Right ventricle myocardium inferior (tissue), 1 donor: ENCODE data around the gene GCK. TPM values are rescaled to one million over a fixed set of nuclear protein-coding genes. Genes with fewer than 3 reads are reported as not detected.

ENCODE experiments used
- ATAC-seq: fragments of 200-7000 bp; cut with Tn5 transposase; one replicate; pipeline ENCODE4 v1.9.1; 2020; ENCODE audit warnings: mild to moderate bottlenecking, moderate library complexity
- DNase-seq: peaks from one replicate; pipeline ENCODE4 v3.0.0; 2021; ENCODE audit errors: missing footprints
- intact Hi-C: fragments of 100-400 bp; cut with DNase I; formaldehyde crosslinking; loops from one replicate; pipeline ENCODE4 v1.11.0; 2022
- total RNA-seq: library from RNA; stranded (reverse); fragmentation: NEBNext Ultra II Directional; extraction: Animal tissue kit (Norgen Biotek cat#: 25700); gene quantifications from one replicate; pipeline ENCODE4 v1.2.1, GENCODE V29; 2021
- donor health status: DM: no; HTN: yes; CAD: no; lungs with severe emphysema.

GCK gene
- total RNA-seq, 1 donor from 2014 or later: 1.8 TPM

DNA sequence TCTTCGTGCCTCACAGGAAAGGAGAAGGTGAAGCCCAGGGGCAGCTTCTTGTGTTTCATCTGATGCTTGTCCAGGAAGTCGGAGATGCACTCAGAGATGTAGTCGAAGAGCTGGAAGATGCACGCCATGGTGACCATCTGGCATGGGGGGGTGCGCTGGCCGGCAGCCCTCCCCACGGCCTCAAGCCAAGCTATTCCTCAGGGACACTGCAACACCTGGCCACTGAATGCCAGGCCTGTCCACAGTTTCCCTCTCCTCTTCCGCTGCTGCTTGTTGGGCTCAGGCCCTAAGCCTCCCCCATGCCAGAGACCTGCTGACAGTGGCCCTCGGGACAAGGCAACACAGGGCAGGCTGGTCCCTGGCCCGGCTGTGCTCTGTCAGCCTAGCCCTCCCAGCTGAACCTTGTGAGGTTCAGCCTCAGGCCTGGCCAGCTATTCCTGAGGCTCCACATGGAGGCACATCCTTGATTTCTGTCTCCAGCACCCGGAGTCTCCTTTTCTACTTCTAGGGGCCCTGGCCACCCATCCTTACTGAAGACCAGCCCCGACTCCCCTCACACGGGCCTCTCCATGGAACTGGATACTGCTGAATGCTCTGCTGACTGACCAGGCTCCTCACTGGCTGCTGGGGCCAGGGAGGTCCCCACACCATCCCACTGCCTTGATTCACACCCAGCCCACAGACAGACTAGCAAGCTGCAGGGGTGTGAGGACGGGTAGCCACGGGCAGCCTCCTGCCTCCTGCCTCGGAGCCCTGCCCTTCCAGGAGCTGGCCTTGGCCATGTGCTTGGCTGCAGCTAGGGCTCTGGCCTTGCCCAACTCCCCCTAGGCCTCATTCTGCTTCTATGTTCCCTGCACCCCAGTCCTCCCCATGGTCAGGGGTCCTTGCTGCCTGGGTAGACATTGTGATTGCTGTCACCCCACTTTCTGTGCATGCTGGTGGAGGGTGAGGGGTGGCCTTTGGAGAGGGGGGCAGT lies 38.0 kb downstream of the GCK start:
- DNase-seq: no peak
- intact Hi-C loops: no loop called here

DNA sequence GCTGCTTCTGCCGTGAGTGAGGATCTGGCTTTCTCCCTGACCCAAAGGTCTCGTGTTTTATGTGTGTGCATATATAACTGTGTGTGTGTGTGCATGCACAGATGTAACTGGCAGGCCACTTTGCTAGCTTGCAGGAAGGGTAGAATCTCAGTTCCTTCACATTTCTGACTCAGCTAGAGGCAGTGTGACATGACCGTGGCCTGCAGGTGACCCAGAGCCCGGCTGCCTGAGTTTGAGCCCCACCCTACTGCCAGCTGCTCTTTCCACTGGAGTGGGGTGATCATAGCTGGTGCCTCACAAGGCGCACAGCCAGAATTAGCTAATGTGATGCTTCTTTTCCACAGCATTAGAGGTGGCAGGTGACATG lies 38.8 kb downstream of the GCK start:
- no peak for DNase-seq

More for the DNA sequence above, 38.0 kb downstream of the GCK start:
- ATAC-seq: no peak

DNA sequence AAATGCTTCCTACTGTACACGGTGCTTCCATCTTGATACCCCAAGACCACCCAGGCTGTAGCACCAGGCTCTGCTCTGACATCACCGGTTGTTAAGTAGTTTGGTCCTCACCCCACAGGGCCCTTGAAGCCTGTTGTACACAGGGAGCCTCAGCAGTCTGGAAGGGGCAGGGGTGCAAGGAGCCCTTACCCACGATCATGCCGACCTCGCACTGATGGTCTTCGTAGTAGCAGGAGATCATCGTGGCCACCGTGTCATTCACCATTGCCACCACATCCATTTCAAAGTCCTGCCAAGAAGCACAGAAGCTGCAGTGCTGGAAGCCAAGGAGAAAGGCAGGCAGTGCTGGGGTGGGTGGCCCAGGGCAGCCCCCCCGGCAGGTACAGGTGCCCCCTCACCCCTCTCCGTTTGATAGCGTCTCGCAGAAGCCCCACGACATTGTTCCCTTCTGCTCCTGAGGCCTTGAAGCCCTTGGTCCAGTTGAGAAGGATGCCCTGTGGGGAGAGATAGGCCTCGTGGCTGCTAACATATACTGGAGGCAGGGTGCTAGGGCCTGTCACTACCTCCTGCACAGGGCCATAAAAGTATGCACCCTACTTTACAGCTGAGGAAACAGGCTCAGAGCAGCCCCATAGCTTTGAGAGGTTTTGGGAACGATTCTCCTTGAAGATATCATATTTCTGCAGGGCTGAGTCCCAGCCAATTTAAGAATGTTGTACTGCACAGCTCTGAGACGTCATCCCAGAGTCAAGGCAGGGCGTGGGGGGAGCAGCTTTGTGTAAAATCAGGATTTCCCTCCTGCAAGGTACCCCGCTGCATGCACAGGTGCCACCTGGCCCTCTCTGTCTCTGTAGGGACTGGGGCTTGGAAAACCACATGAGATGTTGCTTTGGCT lies 39.4 kb downstream of the GCK start:
- no peak for DNase-seq
- no peak for ATAC-seq
- intact Hi-C loops: no loop called here

More for the DNA sequence above, 38.8 kb downstream of the GCK start:
- no peak for ATAC-seq
- intact Hi-C loops: no loop called here

DNA sequence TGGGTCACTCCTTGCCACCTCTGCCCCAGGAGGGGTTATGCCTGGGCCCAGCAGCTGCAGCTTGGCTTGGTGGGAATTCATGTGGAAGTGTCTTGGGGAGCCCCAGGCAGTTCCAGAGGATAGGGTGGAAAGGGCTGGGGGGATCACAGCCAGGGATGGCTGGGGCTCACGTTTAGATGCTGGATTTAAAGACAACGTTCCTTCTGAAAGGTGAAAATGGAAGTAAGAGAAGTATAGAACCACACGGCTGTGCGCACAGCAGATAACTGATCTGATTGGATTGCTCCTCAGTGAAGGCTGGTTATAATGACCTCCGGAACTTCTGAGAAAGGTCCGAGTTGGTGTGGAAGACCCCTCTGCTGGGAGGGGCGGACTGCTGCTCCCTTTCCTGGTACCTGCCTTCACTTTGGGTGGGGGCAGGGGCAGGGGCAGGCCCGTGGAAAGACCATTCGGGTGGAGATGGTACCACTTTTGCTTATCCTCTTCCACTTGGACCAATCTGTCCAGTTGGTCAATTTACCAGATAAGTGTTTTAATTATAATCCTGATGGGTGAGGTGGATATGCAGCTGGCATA lies 40.2 kb downstream of the GCK start:
- DNase-seq (no peak), ATAC-seq (no peak)
- intact Hi-C loops: no loop called here

DNA sequence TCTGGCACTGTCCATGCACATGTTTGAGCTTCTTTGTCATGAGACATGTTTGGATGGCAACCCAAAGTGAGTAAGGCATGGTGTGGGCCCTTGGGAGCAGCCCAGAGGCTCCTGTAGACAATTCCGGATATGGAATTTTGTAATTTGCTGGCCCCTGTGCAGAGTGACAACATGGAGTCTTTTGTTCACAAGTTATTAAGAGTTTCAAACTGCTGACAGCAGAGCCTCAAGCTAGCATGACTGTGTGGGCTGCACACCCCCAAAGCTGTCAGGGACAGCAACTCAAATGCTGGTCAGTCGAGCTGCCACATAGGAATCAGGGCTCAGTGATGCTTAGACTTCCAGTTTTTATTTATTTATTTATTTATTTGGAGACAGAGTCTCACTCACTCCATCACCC lies 41.1 kb downstream of the GCK start:
- intact Hi-C loops: no loop called here
- DNase-seq: no peak

DNA sequence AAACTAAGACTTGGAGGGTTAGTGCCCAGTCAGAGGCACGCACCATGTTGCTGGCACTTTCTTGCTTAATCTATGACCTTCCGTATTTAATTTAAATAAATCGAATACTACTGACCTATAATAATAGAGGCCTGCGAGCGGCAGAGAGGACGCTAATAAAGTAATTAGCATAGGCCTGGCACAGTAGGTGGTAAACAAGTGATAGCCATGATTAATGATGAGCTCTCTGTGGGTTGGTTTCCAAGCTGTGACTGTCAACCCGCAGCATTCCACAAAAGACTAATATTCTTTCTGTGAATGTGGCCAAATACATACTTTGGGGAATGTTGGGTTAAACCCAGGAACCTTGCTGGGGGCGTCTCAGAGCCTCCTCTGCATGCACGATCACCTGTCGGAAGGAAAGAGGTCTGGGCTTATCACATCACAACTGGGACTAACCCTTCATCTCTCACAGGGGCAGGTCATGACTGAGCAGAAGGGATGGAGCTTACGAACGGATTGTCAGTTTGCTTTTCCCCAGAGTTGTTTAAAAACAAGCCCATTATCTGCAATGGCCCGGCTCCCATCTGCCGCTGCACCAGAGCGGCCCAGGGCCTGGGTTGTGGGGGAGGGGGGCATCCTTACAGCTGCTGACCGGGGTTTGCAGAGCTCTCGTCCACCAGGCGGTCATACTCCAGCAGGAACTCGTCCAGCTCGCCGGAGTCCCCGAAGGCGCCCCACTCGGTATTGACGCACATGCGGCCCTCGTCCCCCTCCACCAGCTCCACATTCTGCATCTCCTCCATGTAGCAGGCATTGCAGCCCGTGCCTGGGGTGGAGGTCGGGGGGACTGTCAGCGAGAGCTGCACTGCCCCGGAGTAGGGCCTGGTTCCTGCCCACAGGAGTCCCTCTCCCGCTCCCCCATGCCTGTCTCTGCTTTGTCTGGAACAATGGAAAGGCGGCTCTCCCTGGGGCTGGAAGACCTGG lies 41.9 kb downstream of the GCK start:
- no peak for ATAC-seq
- no peak for DNase-seq

More for the DNA sequence above, 41.1 kb downstream of the GCK start:
- ATAC-seq: no peak

DNA sequence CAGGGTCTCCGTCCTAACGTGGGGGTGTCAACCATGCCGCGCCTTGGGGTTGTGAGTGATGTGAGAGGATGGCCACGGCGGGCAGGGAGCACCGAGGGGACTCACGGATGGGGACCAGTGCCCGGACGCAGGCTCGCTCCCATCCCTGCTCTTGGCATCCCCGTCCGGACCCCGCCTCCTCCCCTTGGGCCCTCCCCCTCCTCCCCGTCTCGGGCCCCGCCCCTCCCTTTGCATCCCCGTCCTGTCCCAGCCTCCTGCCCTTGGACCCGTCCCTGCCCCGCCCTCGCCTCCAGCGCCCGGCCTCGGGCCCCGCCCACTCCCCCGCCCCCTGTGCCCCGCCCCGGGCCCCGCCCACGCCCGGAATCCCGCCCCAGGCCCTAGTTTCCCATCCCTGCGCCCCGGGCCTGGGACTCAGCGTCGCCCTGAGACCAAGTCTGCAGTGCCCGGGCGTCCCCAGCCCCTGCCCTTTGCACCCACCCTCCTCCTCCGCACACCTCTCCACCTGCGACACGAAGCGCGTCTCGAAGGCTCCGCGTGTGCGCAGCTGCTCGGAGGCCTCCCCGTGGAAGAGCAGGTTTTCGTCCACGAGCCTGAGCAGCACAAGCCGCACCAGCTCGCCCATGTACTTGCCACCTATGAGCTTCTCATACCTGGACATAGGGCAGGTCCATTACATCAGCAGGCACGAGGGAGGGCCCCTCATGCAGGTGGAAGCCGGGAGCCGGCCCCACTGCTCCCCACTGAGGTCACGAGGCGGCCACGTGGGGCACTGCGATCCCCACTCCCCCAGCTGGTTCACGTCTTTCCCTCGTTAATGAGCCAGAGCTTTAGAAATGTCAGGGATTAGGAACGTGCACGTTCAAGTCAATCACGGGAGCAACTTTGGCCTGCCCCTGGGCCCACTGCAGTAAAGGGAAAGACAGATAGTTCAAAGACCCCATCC lies 43.0 kb downstream of the GCK start:
- intact Hi-C loops: no loop called here
- peak; percentile 93 for ATAC-seq
- DNase-seq: peak; percentile 90

More for the DNA sequence above, 41.9 kb downstream of the GCK start:
- intact Hi-C loops: no loop called here

DNA sequence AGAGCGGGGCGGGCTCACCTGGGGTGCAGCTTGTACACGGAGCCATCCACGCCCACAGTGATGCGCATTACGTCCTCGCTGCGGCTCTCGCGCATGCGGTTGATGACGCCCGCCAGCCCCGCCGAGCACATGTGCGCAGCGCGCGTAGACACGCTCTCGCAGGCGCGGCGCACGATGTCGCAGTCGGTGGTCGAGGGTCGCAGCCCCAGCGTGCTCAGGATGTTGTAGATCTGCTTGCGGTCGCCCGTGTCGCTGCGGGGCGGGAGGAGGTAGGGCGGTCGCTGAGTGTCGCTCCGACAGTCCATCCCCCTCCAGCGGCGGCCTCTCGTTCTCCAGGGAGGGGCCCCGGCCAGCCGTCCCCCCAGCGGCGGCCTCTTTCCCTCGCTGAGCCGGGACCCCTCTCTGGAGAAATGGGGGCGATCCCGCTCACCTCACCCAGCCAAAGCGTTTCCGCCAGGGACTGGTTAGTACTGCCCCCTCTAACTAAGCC lies 43.7 kb downstream of the GCK start:
- intact Hi-C loops: no loop called here
- no peak for DNase-seq
- ATAC-seq: peak; percentile 14

DNA sequence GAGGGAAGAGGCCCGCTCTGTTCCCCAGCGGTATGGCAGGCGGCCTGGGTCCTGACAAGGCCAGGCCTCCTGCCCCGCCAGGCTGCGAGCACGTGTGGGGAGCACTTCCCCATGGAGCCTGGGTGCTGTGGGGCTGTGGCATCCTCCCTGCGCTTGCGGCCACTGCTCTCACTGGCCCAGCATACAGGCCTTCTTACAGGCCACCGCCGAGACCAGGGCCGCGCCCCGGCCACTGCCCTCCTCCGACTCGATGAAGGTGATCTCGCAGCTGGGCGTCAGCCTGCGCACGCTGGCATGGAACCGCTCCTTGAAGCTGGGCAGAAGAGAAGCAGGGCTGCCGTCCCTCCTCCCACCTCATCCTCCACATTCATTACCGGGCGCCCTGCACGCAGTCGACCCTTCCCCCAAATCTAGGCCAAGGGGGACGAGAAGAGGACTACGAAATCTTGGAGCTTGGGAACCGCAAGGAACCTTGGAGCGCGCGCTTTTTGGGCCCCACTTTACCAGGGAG lies 44.2 kb downstream of the GCK start:
- no peak for DNase-seq
- ATAC-seq: no peak
- intact Hi-C loops: no loop called here

DNA sequence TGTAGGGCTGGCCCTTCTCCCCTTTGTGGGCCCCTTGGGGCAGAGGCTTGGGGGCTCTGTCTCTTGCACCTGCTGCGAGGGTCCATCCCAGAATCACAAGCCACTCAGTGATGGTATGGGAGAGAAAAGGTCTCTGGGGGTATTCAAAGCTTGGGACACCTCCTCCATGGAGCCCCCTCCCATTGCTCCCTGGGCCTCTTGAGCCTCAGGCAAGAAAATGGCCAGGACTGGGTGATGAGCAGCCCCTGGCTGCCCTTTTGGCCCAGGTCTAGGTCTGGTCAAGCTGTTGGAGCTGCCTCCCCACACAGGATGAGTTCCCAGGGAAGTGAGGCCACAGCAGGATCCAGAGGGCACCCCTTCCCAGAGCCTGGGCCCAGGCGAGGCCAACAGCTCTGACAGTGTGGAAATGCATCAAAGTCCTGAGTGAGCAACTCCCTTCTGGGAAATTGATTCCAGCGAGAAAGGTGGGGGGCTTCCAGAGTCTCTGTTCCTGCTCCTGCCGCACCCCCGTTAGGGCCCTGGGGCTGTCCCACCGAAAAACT lies 44.7 kb downstream of the GCK start:
- intact Hi-C loops: no loop called here
- DNase-seq (no peak), ATAC-seq (no peak)

DNA sequence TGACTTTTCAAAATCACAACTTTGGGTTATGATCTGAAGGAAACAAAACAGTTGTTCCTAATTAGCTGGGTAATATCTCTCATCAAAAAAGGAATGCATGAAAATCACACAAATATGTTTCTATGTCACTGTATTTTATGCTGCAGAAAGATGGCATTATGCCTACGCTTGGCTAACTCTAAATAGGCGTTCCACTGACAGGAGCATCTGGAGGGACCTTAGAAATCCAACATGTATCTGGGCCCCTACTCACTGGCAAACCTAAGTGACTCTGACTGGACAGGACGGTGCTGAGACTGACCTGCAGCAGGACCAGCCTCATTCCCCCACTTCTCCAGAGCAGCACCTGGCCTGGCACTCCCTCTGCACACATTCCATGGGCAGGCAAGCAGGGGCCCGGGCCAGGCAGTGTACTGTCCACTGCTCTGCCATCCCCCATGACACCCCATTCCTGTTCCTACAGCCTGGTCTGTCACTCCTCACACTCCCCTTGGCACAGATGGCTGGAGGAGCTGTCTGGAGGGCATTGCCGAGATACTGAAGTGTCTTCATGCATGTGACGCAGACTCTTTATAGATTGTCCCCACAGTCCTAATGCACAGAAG lies 45.5 kb downstream of the GCK start:
- DNase-seq (no peak), ATAC-seq (no peak)
- intact Hi-C loops: no loop called here

DNA sequence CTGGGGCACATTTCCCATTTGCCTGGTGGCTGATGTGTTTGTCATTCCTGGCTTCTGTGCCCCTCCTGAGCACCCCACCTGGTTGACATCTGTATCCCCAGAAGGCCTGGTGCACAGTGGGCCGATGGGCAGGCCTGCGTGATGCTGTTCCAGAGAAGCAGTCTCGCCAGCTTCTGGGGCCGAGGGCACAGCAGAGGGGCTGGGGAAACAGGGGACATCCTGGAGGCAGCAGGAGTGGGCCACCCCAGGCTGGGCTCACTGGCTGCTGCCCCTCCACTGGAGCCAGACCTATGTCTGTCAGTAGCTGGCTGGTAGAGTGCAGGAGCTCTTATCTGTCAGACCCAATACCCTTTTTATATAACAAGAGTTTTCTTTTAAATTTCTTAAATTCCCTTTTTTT lies 47.2 kb downstream of the GCK start:
- intact Hi-C loops: no loop called here
- DNase-seq (no peak), ATAC-seq (no peak)

DNA sequence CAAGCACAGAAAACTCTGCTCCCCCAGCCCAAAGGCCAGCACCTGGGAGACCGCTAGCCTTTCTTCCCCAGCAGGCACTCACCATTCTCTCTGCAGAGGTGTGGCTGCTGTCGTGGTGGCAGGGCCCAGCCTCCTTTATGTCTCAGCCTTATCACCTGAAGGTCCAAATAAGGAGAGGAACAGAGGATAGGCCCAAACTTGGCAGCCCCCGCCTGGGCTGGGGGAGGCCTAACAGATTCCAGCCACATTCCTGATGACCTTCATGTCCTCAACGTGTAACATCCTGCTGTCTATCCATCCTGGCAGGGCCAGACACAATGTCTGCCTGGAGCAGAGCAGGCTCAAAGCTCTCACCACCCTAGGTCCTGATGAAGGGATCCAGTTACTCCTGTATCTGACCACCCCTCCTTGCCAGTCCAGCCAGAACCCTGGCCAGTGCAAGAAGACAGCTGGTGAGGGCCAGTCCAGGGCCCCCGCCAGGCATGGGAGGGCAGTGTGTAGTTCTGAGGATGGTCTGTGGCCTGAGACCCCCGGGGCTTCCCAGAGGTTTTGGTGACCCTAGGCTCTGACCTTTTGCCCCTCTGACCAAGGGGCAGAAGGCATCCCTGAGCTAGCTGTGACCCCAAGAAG lies 47.9 kb downstream of the GCK start, which contains the start of gene MYL7:
MYL7 (minus strand) TSS at position 112 of the 630 bp plus-strand sequence; CDS start at position 85, 27 bp downstream.
- ATAC-seq: peak; percentile 40
- DNase-seq: no peak
- intact Hi-C loops: no loop called here

DNA sequence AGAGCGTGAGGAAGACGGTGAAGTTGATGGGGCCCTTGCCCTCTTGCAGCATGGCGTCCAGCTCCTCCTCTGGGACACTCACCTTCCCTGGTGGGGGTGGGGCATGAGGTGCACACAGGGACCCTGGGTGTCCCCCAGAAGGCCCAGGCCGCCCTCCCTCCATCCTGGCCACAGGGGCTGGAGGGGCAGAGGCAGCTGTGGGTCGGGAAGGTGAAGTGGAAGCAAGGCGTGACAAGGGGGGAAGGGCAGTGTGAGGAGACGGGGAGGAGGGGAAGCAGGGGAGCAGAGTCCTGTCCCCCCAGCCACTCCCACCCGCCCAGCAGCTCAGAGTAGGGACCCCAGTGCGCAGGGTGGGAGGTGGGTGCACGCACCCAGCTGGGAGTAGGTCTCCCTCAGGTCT lies 48.9 kb downstream of the GCK start:
- no peak for DNase-seq
- no peak for ATAC-seq
- intact Hi-C loops: no loop called here

DNA sequence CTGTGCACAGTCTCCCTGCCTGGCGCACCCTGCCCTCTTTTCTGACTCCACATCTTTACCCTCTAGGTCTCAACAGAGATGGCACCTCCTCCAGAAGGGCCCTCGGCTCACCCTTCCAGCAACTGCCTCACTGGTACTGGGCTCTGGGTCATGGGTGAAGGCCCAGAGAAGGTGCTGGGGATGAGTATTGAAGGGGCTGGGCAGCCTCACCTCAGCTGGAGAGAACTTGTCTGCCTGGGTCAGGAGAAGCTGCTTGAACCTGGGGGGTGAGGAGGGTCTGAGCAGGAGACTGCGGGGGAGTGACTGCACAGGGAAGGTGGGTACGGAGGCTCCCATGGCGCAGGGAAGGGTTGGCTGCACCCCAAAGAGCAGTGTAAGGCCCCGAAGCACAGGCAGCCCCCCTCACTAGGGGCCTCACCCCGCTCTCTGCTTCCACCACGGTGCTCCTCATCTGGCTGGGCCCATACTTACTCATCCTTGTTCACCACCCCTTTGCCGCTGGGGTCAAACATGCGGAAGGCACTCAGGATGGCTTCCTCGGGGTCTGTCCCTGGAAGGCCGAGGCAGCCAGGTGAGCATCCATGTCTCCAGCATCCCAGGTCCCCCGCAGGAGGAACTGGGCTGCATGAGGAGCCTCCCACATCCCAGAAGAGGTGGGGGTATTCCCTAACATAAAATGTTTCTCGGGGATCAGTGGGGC lies 49.8 kb downstream of the GCK start:
- intact Hi-C loops: loop anchor here (10.0 kb wide), 3 partner anchors 155 to 345 kb away; partner anchors contain the start of gene CAMK2B
- ATAC-seq (no peak), DNase-seq (no peak)
